Astrocyte (in vitro differentiated cells and primary cell): ENCODE measurements around the gene CACNA1C.
"Not testable (repeated sequence)": the region's sequence is repeated elsewhere in the genome, so short reads cannot be mapped to it uniquely, and the experiment has no call there.

Experiments
- EZH2 ChIP-seq: IDR thresholded peaks from 2 replicates; pipeline ENCODE4 v1.6.1; 2012; ENCODE audit warnings: mild to moderate bottlenecking, low read length, inconsistent platforms; ENCODE audit not compliant: insufficient read depth
- TF ChIP-seq, protein P1 (sequence below): IDR thresholded peaks from 2 replicates; pipeline ENCODE4 v1.5.1; 2011; ENCODE audit warnings: low read depth, mild to moderate bottlenecking, inconsistent platforms, low read length, moderate library complexity; ENCODE audit not compliant: insufficient read depth

GRCh38 chr12:2742037-2742436 lies 689.2 kb downstream of the CACNA1C start:
- TF ChIP-seq, protein P1, sequence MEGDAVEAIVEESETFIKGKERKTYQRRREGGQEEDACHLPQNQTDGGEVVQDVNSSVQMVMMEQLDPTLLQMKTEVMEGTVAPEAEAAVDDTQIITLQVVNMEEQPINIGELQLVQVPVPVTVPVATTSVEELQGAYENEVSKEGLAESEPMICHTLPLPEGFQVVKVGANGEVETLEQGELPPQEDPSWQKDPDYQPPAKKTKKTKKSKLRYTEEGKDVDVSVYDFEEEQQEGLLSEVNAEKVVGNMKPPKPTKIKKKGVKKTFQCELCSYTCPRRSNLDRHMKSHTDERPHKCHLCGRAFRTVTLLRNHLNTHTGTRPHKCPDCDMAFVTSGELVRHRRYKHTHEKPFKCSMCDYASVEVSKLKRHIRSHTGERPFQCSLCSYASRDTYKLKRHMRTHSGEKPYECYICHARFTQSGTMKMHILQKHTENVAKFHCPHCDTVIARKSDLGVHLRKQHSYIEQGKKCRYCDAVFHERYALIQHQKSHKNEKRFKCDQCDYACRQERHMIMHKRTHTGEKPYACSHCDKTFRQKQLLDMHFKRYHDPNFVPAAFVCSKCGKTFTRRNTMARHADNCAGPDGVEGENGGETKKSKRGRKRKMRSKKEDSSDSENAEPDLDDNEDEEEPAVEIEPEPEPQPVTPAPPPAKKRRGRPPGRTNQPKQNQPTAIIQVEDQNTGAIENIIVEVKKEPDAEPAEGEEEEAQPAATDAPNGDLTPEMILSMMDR, result not testable (repeated sequence)
- not testable (repeated sequence) for TF ChIP-seq EZH2
